Measurements from ENCODE around the gene CYP4A11. TPM values are rescaled to one million over a fixed set of nuclear protein-coding genes. Genes with fewer than 3 reads are reported as not detected.
"Not testable (repeated sequence)": the region's sequence is repeated elsewhere in the genome, so short reads cannot be mapped to it uniquely, and the experiment has no call there.

Gene CYP4A11
- total RNA-seq, result not detected

- H3K27me3 Mint-ChIP-seq (ENCODE audit: low read depth), result peaks cover 23% of the 10 kb centered on the region
- no peaks in the 10 kb centered on the region for H3K36me3 Mint-ChIP-seq (ENCODE audit: low read depth)
- ATAC-seq (no peak), DNase-seq (no peak)
- H3K9me3 Mint-ChIP-seq (ENCODE audit: insufficient read depth), result no peaks in the 10 kb centered on the region
- H3K4me3 Mint-ChIP-seq, result no peak within 1 kb of the TSS
- CTCF ChIA-PET, result no interaction called here
- POLR2A ChIA-PET, result no interaction called here
- H3K27ac Mint-ChIP-seq, result no peak within 1 kb of the TSS
- no peaks in the 10 kb centered on the region for H3K4me1 Mint-ChIP-seq (ENCODE audit: low read depth)
Measured at GRCh38 chr1:46941135-46941694, at the start of gene CYP4A11. Gene CYP4A11, minus strand, starts transcription at chr1:46941476. Its CDS starts 43 bp downstream, at chr1:46941433.

- POLR2A ChIA-PET; CTCF ChIA-PET; H3K4me3 Mint-ChIP-seq; H3K4me1 Mint-ChIP-seq (ENCODE audit: low read depth); H3K9me3 Mint-ChIP-seq (ENCODE audit: insufficient read depth); H3K27ac Mint-ChIP-seq; ATAC-seq; H3K36me3 Mint-ChIP-seq (ENCODE audit: low read depth); DNase-seq: not testable (repeated sequence)
- peaks cover 12% of the 10 kb centered on the region for H3K27me3 Mint-ChIP-seq (ENCODE audit: low read depth)
Measured at GRCh38 chr1:46990541-46990940, 49.3 kb upstream of the CYP4A11 start.

- Mint-ChIP-seq H3K27me3 (ENCODE audit: low read depth) (peaks cover 18% of the 10 kb centered on the region), H3K4me3 (no peak overlapping the region), H3K27ac (no peak overlapping the region), H3K36me3 (ENCODE audit: low read depth) (no peaks in the 10 kb centered on the region), H3K4me1 (ENCODE audit: low read depth) (no peaks in the 10 kb centered on the region), H3K9me3 (ENCODE audit: insufficient read depth) (no peaks in the 10 kb centered on the region)
- DNase-seq, result no peak
- ChIA-PET POLR2A (no interaction called here), CTCF (no interaction called here)
- no peak for ATAC-seq
Measured at GRCh38 chr1:46983830-46984586, 42.7 kb upstream of the CYP4A11 start.

- Mint-ChIP-seq H3K36me3 (ENCODE audit: low read depth) (no peaks in the 10 kb centered on the region), H3K27me3 (ENCODE audit: low read depth) (peaks cover 21% of the 10 kb centered on the region), H3K27ac (no peak overlapping the region), H3K9me3 (ENCODE audit: insufficient read depth) (no peaks in the 10 kb centered on the region), H3K4me3 (no peak overlapping the region), H3K4me1 (ENCODE audit: low read depth) (no peaks in the 10 kb centered on the region)
- ChIA-PET CTCF (no interaction called here), POLR2A (no interaction called here)
- no peak for DNase-seq
- ATAC-seq, result no peak
Measured at GRCh38 chr1:46983166-46983829, 42.0 kb upstream of the CYP4A11 start.

GRCh38 chr1:46969014-46969619, 27.8 kb upstream of the CYP4A11 start:
- Mint-ChIP-seq H3K36me3 (ENCODE audit: low read depth) (no peaks in the 10 kb centered on the region), H3K27me3 (ENCODE audit: low read depth) (peaks cover 20% of the 10 kb centered on the region), H3K4me1 (ENCODE audit: low read depth) (no peaks in the 10 kb centered on the region), H3K9me3 (ENCODE audit: insufficient read depth) (no peaks in the 10 kb centered on the region), H3K27ac (no peak overlapping the region), H3K4me3 (no peak overlapping the region)
- DNase-seq (no peak), ATAC-seq (no peak)
- CTCF ChIA-PET, result no interaction called here
- POLR2A ChIA-PET, result no interaction called here

GRCh38 chr1:46962272-46962671, 21.0 kb upstream of the CYP4A11 start:
- ATAC-seq; CTCF ChIA-PET; POLR2A ChIA-PET; H3K4me1 Mint-ChIP-seq (ENCODE audit: low read depth); H3K27me3 Mint-ChIP-seq (ENCODE audit: low read depth); H3K4me3 Mint-ChIP-seq; H3K27ac Mint-ChIP-seq; DNase-seq; H3K36me3 Mint-ChIP-seq (ENCODE audit: low read depth); H3K9me3 Mint-ChIP-seq (ENCODE audit: insufficient read depth): not testable (repeated sequence)

GRCh38 chr1:46961066-46961758, 19.9 kb upstream of the CYP4A11 start:
- no peak for ATAC-seq
- POLR2A ChIA-PET, result no interaction called here
- CTCF ChIA-PET, result no interaction called here
- Mint-ChIP-seq H3K27ac (no peak overlapping the region), H3K27me3 (ENCODE audit: low read depth) (peaks cover 6% of the 10 kb centered on the region), H3K36me3 (ENCODE audit: low read depth) (no peaks in the 10 kb centered on the region), H3K4me3 (no peak overlapping the region), H3K4me1 (ENCODE audit: low read depth) (no peaks in the 10 kb centered on the region), H3K9me3 (ENCODE audit: insufficient read depth) (no peaks in the 10 kb centered on the region)
- no peak for DNase-seq

GRCh38 chr1:46960250-46960649, 19.0 kb upstream of the CYP4A11 start:
- DNase-seq (no peak), ATAC-seq (no peak)
- Mint-ChIP-seq H3K27ac (no peak overlapping the region), H3K4me3 (no peak overlapping the region), H3K36me3 (ENCODE audit: low read depth) (no peaks in the 10 kb centered on the region), H3K9me3 (ENCODE audit: insufficient read depth) (no peaks in the 10 kb centered on the region), H3K4me1 (ENCODE audit: low read depth) (no peaks in the 10 kb centered on the region), H3K27me3 (ENCODE audit: low read depth) (peaks cover 6% of the 10 kb centered on the region)
- ChIA-PET CTCF (no interaction called here), POLR2A (no interaction called here)

- peaks cover 11% of the 10 kb centered on the region for H3K27me3 Mint-ChIP-seq (ENCODE audit: low read depth)
- H3K36me3 Mint-ChIP-seq (ENCODE audit: low read depth); ATAC-seq; CTCF ChIA-PET; H3K9me3 Mint-ChIP-seq (ENCODE audit: insufficient read depth); H3K4me3 Mint-ChIP-seq; POLR2A ChIA-PET; H3K27ac Mint-ChIP-seq; DNase-seq: not testable (repeated sequence)
- peaks cover 12% of the 10 kb centered on the region for H3K4me1 Mint-ChIP-seq (ENCODE audit: low read depth)
Measured at GRCh38 chr1:46955116-46955515, 13.8 kb upstream of the CYP4A11 start.

GRCh38 chr1:46953847-46954246, 12.6 kb upstream of the CYP4A11 start:
- CTCF ChIA-PET; H3K27me3 Mint-ChIP-seq (ENCODE audit: low read depth); ATAC-seq: not testable (repeated sequence)

GRCh38 chr1:46949417-46949666, 8.1 kb upstream of the CYP4A11 start:
- not testable (repeated sequence) for DNase-seq, H3K4me3 Mint-ChIP-seq

More at GRCh38 chr1:46953847-46954246, 12.6 kb upstream of the CYP4A11 start:
- H3K36me3 Mint-ChIP-seq (ENCODE audit: low read depth); DNase-seq; H3K27ac Mint-ChIP-seq; H3K4me3 Mint-ChIP-seq; H3K9me3 Mint-ChIP-seq (ENCODE audit: insufficient read depth); POLR2A ChIA-PET: not testable (repeated sequence)
- H3K4me1 Mint-ChIP-seq (ENCODE audit: low read depth), result peaks cover 15% of the 10 kb centered on the region

More at GRCh38 chr1:46949417-46949666, 8.1 kb upstream of the CYP4A11 start:
- POLR2A ChIA-PET; H3K36me3 Mint-ChIP-seq (ENCODE audit: low read depth); CTCF ChIA-PET; ATAC-seq; H3K9me3 Mint-ChIP-seq (ENCODE audit: insufficient read depth); H3K27ac Mint-ChIP-seq: not testable (repeated sequence)
- H3K4me1 Mint-ChIP-seq (ENCODE audit: low read depth), result peaks cover 15% of the 10 kb centered on the region
- H3K27me3 Mint-ChIP-seq (ENCODE audit: low read depth), result peaks cover 16% of the 10 kb centered on the region
